Urothelium cell line (cell line): Measurements from ENCODE around the gene DRD4.
A peak's percentile ranks its signal among the peaks of the same experiment; 100 is the strongest.
"Not testable (repeated sequence)": the region's sequence is repeated elsewhere in the genome, so short reads cannot be mapped to it uniquely, and the experiment has no call there.

Source experiments
- DNase-seq: peaks from one replicate; pipeline ENCODE4 v3.0.0; 2011; ENCODE audit warnings: low spot score, mixed read lengths
- FAIRE-seq: peaks from 2 replicates; lab custom pipeline; 2011; peaks lifted over from hg19 to GRCh38; lab: Jason Lieb, UNC

DRD4 gene

DNA sequence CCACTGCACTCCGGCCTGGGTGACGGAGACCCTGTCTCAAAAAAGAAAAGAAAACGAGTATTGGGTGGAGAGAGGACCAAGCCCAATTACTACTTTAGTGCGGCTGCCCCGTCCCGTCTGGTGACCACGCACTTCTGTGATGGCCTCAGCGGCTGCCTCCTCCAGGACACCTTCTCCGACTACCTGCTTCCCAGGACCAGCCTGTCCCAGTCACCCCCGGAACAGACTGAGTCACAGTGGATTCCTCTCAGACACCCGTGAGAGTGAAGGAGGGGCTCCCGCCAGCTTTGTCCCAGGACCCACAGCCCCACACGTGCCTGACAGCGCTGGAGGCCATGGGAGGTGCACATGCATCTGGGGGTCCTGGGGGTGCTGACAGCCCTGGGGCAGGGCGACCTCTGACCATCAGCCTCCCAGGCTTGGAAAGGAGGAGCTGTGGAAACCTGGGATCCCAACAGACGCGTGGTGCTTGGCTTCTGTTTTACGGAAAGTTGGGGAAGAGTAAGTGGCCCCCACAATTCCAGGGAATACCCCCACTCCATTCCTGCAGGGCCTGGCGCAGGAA is 4.8 kb downstream of the DRD4 start:
- no peak for FAIRE-seq
- DNase-seq: no peak

DNA sequence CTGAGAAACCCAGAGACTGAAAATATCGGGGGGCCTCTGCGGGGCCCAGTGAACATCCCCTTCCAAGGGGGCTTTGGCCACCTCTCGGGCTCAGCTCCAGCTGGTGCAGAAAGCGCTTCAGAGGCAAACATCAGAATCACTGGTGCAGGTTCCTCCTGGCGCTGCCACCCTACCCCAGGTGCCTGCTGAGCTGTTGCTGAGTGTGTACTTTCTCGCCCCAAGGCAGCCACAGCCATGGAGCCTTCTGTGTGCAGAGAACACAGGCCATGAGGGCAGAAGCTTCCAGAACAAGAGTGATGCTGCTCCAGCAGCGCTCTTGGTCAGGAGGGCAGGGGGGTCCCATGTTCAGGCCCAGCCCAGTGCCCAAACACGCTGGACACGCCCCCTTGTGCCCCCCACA is 6.3 kb downstream of the DRD4 start:
- FAIRE-seq: no peak

DNA sequence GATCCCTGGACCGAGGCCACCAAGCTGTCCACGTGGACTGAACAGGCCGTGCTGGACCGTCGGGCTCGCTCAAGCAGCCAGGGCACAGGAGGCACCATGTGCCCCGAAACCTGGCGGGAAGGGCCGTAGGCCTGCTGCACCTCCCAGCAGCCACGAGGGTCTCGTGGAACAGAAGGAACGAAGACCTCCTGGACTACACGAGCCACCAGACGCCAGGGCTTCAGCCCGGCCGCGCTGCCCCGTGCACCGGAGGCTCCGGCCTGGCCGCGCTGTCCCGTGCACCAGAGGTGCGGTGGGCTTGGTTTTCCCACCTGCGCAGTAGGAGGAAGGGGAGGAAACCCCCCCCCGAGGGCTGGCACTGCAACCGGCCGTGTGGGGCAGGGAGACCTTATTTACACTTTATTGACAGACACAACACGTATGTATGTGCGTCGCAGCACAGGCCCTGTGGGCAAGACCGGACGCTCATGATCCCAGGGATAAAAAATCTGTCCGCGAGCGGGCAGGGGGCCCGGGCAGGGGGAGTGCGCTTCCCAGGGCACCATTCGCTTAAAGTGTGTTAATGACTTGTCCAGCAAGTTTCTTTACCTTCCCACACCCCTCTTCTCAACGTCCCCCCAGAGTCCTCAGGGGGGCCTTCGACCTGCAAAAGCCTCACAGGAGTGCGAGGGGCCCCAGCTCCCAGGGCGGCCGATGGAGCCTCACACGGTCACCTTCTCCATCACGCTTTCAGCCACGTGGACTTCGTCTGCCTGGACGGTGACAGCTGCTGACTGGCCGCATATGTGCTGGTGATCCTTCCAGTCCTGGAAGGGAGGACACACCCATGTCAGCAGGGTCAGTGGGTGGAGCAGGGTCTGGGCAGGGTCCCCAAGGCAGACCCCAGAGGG is 7.0 kb downstream of the DRD4 start:
- no peak for FAIRE-seq
- DNase-seq: no peak

More for the DNA sequence above, 6.3 kb downstream of the DRD4 start:
- no peak for DNase-seq

DNA sequence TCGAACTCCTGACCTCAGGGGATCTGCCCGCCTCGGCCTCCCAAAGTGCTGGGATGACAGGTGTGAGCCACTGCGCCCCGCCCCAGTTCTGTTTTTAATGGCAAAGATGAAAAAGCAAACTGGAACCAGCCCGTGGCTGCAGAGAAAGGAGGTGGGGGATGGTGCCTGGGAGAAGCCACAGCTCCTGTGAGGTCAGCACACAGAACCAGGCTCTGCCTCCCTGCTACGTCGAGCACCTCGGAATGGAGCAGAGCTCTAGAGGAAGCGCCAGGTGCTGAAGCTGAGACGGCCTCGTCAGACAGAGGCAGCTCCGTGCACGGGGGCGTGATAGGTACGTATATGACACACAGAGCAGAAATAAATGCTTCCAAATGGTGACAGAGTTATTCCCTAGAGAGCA is 8.5 kb downstream of the DRD4 start:
- DNase-seq (no peak), FAIRE-seq (no peak)

DNA sequence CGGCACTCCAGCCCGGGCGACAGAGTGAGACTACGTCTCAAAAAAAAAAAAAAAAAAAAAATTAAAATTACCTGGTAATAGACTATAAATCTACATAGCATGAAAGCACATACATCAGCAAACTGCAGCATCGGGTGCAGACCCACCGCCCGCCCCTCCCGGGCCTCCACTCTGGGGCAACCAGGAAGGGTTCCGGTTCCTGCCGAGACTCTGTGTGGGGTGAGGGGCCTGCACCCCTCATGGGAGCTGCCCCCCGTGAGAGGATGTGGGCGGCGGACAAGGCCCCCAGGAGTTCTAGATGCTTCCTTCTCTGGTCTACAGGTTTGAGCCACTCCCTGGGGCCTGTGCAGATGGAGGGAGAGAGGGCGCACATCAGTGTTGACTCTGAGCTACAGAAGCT is 9.1 kb downstream of the DRD4 start:
- FAIRE-seq: no peak

DNA sequence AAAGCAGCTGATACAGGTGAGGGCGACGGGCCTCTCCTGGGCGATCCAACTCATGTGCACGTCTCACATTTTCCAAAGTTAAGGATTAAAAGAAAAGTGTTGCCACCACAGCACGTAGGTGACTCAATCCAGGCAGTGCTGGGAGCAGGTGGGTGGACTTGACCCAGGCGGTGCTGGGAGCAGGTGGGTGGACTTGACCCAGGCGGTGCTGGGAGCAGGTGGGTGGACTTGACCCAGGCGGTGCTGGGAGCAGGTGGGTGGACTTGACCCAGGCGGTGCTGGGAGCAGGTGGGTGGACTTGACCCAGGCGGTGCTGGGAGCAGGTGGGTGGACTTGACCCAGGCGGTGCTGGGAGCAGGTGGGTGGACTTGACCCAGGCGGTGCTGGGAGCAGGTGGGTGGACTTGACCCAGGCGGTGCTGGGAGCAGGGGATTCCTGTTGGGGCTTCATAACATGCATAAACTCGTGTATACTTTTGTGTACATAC is 10.6 kb downstream of the DRD4 start:
- not testable (repeated sequence) for DNase-seq, FAIRE-seq

More for the DNA sequence above, 9.1 kb downstream of the DRD4 start:
- DNase-seq: no peak

DNA sequence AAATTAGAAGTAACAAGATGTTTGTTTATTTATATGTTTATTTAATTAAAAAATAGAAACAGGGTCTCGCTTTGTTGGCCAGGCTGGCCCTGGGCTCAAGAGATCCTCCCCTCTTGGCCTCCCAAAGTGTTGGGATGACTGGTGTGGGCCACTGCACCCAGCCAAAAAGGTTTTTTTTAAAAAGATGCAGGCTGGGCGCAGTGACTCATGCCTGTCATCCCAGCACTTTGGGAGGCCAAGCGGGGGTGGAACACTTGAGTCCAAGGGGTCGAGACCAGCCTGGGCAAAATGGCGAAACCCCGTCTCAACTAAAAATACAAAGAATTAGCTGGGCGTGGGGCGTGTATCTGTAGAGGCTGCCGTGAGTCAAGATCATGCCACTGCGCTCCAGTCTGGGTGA is 13.4 kb downstream of the DRD4 start:
- DNase-seq (no peak), FAIRE-seq (no peak)

DNA sequence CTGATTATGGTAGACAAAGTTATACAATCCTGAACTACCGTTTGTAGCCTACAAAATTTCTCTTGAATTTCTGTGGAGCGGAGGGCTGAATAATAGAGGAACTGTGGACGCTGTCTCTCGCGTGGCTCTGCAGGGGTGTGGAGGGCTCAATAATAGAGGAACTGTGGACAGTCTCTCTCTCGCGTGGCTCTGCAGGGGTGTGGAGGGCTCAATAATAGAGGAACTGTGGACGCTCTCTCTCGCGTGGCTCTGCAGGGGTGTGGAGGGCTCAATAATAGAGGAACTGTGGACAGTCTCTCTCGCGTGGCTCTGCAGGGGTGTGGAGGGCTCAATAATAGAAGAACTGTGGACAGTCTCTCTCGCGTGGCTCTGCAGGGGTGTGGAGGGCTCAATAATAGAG is 16.1 kb downstream of the DRD4 start:
- FAIRE-seq, DNase-seq: not testable (repeated sequence)

DNA sequence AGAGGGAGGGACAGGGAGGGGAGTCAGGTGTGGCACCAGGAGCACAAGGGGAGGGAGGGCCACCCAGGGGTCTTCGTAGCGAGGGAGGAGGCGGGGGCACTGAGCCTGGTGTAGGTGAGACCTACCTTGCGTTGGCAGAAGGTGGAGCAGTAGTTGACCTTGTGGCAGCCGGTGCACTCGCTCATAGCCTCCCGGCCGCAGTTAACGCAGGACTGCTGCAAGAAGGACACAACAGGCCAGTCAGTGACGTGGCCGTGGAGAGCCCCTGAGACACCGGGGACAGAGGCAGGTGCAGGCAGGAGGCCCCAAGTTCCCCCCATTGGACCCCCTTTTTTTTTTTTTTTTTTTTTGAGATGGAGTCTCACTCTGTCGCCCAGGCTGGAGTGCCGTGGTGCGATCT is 16.8 kb downstream of the DRD4 start:
- no peak for FAIRE-seq

DNA sequence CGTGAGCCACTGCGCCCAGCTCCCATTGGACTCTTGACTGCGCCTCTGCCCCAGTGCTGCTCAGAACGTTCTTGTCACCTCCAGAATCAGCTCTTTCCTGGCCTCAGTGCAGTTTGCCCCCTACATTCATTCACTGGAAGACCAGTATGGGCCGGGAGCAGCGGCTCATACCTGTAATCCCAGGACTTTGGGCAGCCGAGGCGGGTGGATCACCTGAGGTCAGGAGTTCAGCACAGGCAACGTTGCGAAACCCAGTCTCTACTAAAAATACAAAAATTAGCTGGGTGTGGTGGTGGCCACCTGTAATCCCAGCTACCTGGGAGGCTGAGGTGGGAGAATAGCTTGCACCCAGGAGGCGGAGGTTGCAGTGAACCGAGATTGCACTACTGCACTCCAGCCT is 17.4 kb downstream of the DRD4 start:
- not testable (repeated sequence) for FAIRE-seq, DNase-seq

More for the DNA sequence above, 16.8 kb downstream of the DRD4 start:
- no peak for DNase-seq

DNA sequence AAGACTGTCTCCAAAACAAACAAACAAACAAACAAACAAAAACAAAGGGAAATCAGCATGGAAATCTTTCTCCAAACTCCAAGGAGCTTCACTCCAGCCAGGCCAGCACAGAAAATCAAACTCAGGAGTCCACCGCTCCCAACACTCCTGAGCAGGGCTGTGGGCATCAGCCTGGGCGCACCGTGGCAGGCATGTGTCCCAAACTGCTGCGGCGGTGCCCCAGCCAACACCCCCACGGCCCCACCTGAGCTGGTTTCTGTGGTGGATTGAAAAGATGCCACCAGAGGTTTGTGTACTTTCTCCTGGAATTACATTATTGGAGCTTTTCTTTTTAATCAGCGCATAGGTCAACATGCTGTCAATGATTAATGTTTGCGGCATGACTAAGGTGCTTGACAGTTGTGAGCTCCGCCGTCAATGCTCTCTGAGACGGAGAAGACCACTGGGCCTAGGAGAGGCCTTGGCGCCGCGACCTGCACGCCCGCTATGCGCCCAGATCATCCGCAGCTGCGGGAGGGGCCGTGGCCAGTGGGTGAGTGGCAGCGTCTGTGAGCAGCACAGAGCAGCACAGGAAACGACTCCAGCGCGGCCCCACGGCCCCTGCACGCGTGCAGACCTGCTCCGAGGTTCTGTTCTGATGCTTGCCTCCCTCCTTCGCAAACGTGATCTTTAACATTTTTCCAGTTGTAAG is 18.1 kb downstream of the DRD4 start:
- DNase-seq (no peak), FAIRE-seq (no peak)

DNA sequence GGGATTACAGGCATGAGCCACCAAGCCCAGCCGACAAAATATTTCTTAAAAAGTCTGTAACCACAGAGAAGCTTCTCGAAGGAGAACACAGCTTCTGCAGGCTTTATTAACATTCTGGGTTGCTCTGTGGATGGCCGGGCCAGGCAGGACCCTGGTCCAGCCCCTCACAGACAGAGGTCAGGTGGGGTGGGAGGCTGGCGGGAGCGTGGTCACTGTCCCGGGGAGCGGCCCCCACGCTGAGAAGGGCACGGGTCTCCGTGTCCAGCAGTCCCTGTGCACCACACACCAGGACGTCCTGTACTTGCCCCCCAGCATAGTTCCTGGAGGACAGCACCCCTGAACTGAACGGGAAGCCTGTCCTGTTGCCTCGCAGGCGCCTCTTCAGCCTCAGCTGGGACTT is 19.4 kb downstream of the DRD4 start:
- FAIRE-seq (no peak), DNase-seq (no peak)

DNA sequence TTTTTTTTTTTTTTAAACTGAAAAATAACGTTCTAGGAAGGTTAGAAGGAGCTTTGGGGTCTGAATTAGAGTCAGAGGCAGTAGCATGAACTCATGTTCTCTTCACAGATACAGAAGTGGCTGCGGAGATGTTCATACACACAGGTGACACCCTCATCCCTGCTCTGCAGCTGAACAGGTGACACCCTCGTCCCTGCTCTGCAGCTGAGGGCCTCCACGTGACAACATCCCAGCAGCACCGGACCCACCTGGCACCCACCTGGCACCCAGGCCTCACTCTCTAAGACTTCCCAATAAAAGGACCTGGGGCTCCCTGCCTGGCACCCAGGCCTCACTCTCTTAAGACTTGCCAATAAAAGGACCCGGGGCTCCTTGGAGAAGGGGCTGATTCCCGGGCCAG is 19.8 kb downstream of the DRD4 start:
- FAIRE-seq: no peak
- no peak for DNase-seq

DNA sequence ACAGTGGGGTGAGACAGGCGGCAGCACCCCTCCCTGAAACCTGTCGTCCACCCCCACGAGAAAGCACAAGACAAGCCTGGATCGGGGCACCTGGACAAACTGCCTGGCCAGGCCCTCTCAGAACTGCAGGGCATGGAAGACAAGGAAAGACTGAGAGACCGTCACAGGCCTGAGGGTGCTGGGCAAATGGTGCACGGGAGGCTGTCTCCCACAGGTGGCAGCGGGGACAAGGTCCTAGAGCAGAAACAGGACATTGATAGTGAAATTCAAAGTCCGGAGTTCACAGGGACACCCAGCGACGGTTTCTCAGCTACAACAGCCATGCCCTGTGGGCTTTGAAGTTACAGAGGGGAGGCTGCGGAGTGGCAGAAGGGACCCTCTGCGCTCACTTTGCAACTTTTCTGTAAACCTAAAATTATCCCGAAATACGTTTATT is 20.6 kb downstream of the DRD4 start:
- FAIRE-seq (no peak), DNase-seq (no peak)

DNA sequence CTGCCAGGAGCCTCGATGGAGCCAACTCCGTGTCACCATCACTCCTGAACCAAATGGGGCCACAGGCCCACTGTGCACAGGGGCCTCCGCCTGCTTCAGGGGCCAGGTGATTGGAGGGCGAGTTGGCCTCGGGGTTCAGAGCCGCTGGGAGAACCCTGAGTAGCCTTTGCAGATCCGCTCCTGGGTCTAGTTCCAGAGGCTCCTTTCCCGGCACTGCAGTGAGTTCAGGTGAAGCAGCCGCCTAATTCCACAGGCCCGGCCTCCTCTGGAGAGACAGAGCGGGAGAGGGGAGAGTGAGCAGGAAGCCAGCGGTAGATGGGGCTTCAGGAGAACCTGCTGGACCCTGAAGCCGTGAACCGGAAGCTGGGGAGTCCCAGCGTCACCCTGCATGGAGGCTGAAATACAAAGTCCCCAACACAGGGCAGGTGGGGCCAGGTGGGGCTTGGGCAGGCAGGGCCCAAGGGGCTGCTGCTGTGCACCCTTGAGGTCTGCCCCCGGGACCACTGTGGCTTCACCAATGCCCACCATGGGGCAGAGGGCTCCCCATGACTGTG is 22.5 kb downstream of the DRD4 start:
- DNase-seq (no peak), FAIRE-seq (no peak)

DNA sequence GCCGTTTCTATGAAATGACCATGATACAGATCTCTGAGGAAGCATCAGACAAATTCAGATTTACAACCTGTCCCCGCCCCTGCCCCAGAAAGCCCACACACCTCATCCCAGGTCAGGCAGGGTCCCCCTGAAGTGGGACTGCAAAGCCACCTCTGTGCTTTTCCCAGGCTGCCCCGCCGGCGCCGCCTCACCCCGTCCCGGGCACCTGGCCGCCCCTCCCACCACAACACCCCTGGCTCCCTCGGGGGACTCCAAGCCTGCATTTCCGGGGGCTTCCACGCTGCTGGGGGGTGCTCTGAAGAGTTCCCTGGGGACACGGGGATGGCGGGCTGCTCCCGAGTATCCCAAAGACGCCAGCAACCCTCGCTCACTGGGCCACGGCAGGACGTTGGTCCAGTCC is 23.2 kb downstream of the DRD4 start:
- DNase-seq (no peak), FAIRE-seq (no peak)

DNA sequence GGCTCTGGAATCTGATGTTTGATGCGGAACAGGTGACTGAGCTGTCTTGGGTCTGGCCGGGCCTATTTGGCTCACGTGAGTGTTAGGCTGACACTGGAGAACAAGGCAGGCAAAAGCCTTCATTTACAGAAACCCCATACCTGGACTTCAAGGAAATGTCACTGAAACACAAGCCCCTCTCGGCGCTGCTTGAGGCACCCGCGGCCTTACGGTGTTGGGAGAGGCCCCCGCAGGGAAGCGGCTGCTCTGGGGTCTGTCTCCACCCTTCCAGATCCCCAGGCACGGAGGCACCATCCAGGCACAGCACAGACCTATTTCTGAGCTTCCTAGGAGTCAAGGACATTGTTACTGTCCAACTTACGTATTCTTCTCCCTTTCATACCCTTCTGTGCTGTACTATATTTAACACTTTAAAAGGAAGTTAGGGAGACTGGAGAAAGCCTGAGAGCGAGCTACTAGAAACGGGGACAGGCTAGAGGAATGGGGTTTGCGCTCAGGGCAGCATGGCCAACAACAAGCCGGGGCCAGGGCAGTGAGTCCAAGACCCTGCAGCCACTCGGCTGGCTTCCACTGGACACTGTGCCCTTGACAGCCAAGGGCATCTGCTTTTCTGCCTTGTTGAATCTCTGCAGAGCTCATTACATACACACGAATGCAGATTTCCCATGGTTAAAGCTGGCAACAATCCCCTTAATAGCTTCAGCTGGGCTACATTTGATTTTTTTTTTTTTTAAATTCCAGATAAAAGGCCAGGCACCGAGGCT is 23.8 kb downstream of the DRD4 start:
- FAIRE-seq: no peak
- no peak for DNase-seq

DNA sequence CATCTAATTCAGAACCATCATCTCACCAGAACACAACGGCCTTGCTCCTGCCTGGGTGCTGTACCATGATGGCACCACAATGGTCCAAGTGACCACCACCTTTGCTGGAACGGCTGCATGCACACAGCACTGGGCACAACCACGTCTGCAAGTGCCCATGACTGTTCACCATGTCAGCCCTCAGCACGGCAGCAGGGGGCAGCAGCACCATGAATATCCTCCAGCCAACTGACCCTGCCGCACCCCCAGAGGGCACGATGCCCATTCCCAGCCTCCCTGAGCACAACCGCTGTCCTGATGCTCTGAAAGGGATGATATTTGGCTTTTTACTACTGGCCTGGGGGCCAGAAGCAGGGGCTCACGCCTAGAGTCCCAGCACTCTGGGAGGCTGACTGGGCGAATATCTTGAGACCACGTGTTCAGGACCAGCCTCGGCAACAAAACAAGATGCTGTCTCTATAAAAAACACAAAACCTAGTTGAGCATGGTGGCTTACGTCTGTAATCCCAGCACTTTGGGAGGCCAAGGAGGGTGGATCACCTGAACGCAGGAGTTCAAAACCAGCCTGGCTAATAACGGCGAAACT is 25.7 kb downstream of the DRD4 start:
- peak; percentile 65 for DNase-seq
- peak; percentile 13 for FAIRE-seq

DNA sequence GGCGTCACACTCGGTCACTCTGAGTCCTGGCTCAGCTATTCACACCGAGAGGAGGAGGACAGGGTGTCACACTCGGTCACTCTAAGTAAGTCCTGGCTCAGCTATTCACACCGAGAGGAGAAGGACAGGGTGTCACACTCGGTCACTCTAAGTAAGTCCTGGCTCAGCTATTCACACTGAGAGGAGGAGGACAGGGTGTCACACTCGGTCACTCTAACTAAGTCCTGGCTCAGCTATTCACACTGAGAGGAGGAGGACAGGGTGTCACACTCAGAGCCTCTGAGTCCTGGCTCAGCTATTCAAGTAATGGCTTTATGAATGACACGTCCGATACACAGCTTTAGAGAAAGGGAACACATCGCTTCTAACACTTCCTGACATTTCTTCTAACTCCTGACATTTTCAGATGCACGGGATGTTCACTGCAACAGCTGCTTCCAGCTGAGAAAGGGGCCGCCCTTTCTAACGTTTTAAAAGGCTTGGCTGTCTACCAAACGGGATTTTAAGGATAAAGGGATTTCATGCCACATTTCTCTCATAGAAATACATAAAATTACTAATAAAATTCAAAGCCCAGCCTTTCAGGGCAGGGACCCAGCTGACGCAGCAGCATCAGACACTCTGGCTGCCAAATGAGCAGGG is 28.1 kb downstream of the DRD4 start:
- DNase-seq (no peak), FAIRE-seq (no peak)
